Stimulated activated CD8-positive, alpha-beta memory T cell treated with anti-CD3 and anti-CD28 coated beads, Interleukin-12 subunit alpha, Interleukin-12 subunit beta, amount 100 ng/mL, for 24 hours (primary cell): ENCODE measurements around the gene PLA2G2A.
"Not testable (repeated sequence)": the region's sequence is repeated elsewhere in the genome, so short reads cannot be mapped to it uniquely, and the experiment has no call there.

ENCODE experiments used
- DNase-seq: peaks from one replicate; pipeline ENCODE4 v3.0.0-alpha.2; 2020; ENCODE audit errors: extremely low read depth

Gene PLA2G2A

GRCh38 chr1:19973616-19974015, 5.8 kb downstream of the PLA2G2A start:
- DNase-seq = no peak

DNA sequence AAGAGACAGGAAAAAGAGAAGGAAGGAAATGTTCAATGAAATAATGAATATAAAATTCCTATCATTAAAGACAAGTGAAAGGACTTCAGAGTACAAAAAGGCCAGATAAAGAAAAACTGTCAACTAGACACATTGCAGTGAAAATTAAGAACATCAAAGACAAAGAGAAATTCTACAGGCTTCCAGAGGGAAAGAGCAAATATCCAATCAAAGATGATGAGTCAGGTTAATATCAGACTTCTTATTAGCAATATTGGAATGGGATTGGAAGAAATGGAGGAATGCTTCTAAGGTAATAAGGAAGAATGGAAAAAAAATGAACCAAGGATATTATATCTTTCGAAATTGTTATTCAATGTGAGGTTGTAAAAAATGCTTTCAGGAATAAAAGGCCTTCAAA, 7.8 kb downstream of the PLA2G2A start:
- no peak for DNase-seq

GRCh38 chr1:19969898-19970660, 9.3 kb downstream of the PLA2G2A start:
- DNase-seq = no peak

DNA sequence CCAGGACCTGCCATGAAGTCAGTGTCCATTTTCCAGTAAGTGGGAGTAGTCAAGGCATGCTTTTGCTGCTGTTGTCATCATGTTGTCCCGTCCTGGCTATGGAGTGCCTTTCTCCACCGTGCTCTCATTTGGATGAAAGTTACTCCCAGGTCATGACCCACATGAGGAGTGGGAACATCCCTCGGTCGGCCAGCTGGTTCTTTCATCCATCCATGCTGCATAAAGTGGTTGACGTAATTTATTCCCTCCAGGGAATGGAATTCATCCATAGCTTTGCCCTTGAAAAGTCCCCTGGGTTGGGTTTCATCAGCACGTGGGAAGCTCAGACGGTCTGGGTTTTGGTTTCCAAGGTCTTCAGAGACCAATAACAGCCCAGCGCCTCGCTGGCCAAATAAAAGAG, 11.6 kb downstream of the PLA2G2A start:
- no peak for DNase-seq

GRCh38 chr1:19964542-19964941, 14.9 kb downstream of the PLA2G2A start:
- no peak for DNase-seq

- DNase-seq = no peak
Measured at GRCh38 chr1:19963636-19964035, 15.8 kb downstream of the PLA2G2A start.

GRCh38 chr1:19960591-19960990, 18.8 kb downstream of the PLA2G2A start:
- no peak for DNase-seq

DNA sequence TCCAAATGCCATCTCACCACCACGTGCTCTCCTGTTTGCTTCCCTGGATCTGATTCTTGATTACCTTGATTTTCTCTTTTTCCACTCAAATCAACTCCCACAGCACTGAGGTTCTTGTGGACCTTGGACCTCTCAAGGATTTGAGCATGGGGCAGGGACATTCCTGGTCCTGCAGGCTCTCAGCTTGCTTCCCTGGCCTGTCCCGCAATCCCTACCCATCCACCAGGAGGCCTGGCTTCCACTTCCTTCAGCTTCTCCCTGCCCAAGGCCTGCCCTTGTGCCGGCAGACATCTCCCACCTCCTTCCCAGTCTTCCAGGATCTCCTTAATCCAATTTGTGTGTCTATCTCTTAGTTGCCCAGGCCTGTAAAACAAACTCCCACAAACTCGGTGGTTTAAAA, 21.6 kb downstream of the PLA2G2A start:
- DNase-seq = no peak

GRCh38 chr1:19955534-19956170, 23.8 kb downstream of the PLA2G2A start:
- no peak for DNase-seq

DNA sequence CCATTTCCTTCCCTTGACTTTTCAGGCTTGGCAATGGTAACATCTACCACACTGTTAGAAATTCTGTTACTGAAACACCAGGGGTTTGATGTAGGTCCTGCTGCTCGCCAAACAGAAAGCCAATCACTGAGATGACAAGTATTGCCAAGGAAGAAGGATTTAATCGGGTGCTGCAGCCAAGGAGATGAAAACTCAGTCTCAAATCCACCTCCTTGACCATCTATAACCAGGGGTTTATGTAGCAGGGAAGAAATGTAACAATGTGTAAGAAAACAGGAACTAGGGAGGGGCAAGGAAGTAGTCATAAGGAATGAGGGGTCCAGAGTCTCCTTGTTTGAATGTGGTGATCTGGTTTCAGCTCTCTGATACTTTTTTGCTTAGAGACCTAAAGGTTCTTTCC, 25.4 kb downstream of the PLA2G2A start:
- no peak for DNase-seq

DNA sequence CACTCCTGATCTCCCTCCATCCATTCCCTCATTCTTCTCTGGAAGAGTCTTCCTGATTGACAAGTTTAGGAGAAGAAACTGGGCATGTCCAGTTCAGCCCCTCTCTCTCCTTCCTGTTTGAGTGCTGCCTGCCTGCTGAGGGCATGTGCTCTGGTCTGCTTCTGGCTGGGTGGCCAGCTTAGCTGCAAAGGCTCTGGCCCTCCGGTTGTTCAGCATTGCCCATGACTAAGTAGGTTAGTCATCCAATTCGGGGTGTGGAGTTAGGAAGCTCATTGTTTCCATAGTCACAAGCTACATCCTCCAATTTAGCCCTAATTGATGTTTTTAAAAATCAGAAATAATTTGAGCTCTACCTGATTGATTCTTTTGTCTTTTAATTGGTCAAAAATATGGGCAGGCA, 30.4 kb downstream of the PLA2G2A start:
- no peak for DNase-seq

DNA sequence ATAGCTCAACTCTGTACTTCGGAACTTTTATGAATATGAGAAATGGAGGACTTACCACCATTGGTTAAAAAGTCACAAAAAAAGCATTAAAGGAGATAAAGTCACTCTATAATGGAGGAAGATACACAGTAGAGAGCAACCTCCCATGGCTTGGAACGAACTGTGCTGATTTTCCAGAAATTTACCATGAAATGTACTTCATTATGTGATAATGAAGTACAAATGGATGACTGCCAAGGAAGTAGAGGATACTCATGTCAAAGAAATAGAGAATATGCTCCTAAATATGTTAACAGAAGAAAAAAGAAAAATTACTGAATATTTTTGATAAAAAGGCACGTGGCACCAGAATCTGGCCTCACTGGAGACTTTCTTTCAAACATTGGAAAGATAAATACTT, 32.4 kb downstream of the PLA2G2A start:
- DNase-seq = no peak

- DNase-seq = no peak
Measured at GRCh38 chr1:19946331-19946751, 33.1 kb downstream of the PLA2G2A start.

DNA sequence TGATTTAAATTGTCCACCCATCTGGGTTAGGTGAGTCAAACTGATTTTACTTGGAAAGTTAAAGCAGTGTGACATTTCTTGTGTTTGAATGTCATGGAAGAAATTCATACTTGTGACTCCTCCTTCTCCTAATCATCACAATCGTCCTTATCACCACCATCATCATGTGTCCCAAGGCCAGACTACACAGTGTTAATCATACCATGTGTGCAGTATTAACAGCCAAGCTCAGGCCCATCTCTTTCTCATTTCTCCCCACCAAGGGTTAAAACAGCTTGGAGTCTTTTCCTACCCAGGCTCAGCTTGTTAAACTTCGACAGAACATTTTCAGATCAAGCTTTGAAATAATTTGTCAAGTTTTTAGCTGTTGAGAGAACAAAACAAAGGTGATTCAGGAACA, 33.5 kb downstream of the PLA2G2A start:
- no peak for DNase-seq

DNA sequence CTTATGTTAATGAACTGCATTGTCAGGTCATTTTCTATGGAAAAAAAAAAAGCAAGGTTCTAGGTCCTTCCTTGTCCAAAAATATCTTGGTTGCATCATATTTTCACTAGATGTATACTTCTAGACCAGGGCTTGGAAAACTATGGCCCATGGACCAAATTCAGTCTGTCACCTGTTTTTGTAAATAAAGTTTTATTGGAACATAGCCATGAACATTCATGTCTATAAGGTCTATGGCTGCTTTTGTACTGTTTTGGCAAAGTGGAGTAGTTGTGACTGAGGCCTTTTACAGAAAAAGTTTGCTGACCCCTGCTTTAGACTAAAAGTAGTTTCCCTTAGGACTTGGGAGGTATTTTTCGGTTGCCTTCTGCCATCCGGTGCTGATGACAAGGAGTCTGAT, 36.8 kb downstream of the PLA2G2A start:
- no peak for DNase-seq

DNA sequence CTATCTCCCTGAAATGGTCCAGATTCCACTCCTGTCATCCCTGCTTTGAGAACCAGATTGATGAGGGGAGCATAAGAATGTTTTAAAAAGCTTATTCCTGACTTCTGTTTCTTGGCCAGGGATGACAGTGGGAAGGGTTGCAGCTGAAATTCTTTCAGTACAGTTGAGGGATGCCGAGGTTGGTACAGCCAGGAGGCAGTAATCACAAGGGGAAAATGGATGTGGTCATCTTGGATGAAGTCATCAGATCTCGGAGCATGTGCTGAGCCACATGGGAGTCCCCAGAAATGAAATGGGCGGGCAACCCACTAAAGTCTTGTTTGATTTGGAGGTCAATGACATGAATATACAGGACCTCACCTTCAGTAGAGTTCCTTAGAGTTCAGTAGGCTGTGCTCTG, 37.3 kb downstream of the PLA2G2A start:
- no peak for DNase-seq

DNA sequence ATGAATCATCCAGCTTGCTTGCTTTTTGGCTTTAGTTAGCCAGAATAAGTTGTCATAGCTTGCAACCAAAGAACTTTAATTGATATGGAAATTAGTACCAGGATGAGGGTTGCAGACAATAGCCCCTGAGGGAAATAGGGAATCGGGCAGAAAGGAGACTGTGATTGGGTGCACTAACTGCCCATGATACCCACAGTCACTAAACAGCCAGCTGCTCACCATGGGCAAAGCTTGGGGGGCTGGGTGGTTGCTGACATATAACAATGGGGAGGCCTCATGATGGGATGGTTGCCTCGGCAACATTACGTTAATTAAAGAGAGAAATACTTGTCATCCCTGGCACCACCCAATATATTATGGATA, 38.2 kb downstream of the PLA2G2A start:
- no peak for DNase-seq

- no peak for DNase-seq
Measured at GRCh38 chr1:19940486-19941205, 38.8 kb downstream of the PLA2G2A start.

DNA sequence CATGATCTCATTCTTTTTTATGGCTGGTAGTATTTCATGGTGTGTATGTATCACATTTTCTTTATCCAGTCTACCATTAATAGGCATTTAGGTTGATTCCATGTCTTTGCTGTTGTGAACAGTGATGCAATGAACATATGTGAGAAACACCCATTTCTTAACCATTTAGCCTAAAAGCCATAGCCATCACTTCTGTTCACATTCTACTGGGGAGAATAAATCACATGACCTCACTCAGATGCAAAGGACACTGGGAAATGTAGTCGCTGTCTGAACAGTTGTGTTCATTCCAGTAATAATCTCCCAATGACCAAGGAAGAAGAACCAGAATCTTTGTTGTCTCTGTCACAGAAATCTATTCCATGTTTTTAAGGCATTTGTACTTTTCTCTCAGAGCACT, 40.9 kb downstream of the PLA2G2A start:
- no peak for DNase-seq

DNA sequence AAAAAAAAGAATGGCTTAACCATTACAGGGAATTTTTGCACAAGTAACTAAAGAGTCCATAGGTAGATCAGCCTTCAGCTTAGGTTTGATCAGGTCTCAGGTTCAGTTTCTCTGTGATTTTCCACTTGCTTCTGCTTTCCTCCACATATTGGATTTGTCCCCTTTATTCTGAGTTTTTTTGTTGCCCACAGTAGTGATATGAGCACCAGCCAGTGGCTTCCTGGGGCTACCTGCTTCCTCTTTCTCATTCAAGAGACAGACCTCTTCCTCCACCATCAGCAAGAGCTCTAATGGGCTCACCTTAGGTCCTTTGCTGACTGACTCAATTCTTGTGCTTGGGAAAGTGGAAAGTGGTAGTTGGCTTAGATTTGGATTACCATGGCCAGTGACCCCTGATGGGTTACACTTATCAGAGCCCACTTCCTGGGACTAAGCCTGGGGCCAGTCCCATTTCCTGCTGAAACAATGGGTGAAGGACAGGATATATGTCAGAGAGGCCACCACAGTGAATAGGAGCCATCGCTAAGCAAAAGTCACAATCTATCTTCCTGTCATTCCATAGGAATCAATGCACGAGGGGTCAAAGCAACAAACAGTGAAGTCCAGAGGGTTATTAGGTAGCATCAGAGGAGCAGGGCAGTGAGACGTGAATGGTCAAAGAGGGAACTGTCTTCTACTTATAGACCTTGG, 43.2 kb downstream of the PLA2G2A start:
- no peak for DNase-seq

DNA sequence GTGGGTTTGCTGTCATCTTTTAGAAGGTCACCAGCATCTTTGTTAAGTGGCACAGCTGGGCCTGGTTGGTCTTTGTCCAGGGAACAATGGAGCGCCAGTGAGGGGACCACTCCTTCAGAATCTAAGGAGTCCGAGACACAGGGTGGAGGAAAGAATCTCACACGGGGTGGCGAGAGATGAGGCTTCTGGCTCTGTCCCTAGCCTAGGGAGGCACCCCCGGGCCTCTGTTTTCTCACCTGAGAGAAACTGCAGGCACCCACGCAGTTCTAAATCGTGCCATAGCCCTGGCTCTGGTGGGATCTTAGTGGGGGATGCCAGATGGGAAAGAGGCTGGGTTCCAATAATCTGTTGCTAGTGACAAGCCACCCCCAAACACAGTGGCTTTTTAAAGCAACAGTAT, 45.1 kb downstream of the PLA2G2A start:
- DNase-seq = no peak

GRCh38 chr1:19932866-19933265, 46.6 kb downstream of the PLA2G2A start:
- DNase-seq = no peak

DNA sequence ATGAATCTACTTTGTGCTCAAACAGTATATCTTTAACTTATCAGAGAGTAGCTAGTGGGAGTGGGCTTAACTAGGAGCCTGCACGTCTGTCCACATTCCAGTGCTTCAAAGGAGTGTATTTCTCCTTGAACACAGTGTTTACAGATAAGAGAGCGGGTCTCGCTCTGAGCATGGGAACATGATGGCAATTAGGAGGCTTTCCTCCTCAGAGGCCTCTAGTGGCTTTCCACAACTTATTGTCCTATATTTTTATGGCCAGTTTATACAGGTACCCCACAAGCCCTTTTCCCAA, 52.3 kb downstream of the PLA2G2A start:
- DNase-seq = not testable (repeated sequence)
